T-helper 22 cell (primary cell): ENCODE measurements around the gene LANCL2.

ENCODE experiments used
- DNase-seq: peaks from one replicate; pipeline ENCODE4 v3.0.0-alpha.2; 2020; ENCODE audit warnings: low read depth

The LANCL2 gene

DNA sequence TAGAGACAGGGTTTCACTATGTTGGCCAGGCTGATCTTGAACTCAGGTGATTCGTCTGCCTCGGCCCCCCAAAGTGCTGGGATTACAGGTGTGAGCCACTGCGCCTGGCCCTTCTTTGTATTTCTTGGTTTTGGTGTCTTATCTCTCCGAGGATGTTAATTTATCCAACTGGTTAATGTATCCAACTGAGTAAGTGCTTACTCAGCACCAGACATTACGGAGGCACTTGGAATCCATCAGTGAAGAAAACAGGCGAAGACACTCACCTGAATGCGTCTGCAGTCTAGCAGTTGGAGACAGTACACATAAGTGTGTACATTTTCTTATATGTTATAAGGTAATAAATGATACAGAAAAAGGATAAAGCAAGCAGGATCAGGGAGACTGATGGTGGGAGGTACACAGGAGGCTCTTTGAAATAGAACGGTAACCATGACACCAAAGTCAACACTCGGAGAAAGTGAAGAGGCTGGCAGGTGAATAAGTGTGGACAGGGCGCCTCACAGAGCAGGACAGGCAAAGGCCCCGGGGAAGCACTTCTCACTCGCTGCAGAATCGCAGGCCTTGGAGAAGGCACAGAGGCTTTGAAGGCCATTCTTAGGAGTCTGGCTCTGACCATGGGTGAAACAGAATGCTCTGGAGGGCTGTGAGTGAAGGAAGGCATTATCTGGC lies 73.1 kb downstream of the LANCL2 start:
- DNase-seq, result no peak

DNA sequence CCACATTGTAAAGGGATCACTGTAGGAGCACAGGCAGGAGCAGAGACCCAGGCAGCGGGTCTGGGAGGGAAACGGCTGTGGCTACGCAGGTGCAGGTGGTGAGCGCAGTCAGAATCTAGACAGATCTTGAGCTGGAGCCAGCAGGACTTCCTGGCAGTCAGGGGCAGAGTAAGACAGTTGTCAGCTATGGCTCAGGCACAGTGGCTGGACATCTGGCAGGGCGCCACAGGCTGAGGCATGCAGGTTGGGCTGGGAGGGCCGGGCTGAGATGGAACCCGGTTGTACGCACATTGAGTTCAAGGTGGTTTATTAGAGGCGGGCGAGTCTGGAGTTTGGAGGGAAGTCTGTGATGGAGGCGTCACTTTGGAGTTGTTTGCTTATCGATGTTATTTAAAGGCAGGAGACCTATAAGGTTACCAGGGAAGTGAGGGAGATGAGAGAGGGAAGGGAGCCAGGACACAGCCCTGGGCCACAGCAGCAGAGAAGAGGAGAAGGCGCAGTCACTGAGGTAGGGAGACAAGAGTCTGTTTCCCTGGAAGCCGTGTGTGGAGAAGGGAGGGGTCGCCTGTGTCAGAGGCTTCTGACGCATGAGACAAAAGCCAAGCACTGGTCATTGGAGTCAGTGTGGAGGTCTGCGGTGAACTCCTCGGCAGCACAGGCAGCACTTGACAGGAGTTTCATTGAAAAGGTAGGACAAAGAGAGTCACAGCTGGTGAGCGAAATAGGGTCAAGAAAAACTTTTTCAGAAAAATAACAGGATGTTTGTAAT lies 73.8 kb downstream of the LANCL2 start:
- no peak for DNase-seq

DNA sequence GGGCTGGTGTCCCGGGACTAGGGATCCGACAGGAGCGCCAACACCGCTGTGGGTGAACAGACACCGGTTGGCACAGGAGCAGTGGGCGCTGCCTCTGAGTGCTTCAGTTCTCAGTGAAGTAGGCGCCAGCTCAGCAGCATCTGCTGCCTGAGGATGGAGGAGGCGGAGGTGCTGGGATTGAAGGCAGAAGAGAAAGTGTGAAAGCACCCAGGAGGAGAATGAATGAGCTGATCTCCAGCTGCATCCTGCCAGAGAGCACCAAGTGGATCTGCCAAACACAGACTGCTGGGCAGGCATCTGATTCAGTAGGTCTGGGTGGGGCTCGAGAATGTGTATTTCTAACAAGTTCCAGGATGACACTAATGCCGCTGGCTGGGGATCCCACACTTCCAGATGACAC lies 74.5 kb downstream of the LANCL2 start:
- DNase-seq, result no peak

DNA sequence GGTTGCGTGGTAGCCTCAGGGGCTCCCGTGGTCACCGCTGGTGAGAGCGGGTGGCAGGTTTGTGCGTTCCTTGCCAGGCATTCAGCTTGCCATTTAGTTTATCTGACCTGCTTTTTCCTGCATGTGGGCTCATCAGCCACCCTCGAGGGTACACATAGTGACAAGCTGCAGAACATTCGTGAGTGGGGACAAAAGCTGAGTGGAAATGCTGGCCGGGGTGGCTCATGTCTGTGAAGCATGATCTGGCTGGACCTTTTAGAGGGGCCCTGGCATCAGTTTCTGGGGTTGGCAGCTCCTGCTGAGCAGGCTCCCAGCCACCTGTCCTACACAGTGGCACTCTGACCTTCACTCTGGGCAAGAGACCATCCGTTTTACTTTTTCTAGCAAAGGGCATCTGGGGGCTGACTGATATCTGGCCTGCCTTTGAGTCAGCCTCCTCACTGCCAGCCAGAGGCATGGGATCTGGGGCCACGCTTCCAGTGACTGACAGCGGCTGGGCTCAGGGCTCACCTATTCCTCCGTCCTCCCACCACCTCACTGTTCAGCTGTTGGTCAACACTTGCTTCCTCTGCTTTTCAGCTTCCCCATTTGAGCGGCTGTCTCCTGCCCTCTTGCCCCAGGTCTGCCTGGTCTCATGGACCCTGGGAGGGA lies 75.0 kb downstream of the LANCL2 start:
- no peak for DNase-seq

DNA sequence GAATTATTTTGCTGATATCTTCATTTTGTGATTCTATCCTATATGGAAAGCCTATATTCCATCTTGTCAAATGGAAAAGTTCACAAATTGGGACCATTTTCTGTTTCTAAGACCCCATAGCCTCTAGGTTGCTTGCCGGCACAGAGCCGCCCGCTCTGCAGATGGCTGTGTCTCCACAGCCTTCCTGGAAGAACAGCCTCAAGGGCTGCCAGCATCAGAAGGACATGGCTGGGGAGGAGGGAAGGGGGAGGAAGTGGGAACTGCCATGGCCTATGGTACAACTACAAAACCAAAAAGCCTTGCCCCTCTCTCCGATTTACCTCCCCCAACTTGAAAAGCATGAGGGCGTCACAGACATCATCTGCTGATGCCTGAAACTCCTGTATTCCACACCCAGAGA lies 75.9 kb downstream of the LANCL2 start:
- DNase-seq, result no peak

DNA sequence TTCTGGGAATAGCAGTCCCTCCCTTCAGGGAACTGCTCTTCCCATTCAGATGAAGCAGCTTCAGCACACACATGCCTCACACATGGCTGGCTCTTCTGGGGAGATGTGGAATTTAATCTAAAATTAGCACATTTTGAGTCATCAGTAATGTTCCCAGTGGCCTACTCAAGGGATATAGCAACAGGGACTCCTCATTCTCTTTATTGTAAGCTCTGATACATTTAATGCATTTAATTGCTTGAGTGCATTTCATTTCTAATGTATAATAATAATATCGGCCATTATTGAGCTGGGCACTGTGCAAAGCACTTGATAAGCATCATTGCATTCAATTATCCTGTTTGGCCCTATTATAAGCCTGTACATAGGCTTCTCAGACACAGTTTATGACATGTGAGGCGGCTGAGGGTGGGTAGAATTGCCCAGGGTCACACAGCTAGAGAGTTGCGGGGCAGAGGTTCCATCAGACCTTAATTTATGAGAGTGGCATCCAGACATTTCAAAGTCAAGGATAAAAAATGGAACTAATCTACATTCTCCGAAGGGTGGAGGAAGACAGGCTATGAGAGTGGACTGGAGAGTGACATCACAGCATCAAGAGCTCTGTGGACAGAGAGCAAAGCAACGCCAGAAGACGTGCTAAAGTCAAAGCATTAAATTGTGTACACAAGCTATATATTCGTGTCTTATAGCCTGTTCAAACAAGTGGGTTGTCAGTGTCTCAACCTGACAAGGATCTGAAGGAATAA lies 76.8 kb downstream of the LANCL2 start:
- DNase-seq, result no peak

DNA sequence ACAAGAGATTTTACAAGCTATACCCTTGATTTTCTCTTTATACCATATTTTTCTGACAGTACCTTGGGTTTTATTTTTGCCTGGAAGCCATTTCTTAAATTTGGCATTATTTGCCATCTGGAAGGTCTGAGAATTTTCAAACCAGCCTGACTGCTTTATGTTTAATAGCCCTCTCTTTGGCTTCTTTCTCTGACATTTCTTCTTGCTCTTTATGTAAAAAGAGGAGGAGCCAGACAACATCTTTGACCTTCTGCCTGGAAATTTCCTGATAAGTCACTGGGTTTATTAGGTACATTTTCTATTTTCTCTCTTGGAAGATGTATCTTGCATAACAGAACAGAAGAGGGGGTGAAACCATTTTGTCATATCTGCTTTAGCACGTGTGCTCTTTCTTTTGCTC lies 79.6 kb downstream of the LANCL2 start:
- no peak for DNase-seq

DNA sequence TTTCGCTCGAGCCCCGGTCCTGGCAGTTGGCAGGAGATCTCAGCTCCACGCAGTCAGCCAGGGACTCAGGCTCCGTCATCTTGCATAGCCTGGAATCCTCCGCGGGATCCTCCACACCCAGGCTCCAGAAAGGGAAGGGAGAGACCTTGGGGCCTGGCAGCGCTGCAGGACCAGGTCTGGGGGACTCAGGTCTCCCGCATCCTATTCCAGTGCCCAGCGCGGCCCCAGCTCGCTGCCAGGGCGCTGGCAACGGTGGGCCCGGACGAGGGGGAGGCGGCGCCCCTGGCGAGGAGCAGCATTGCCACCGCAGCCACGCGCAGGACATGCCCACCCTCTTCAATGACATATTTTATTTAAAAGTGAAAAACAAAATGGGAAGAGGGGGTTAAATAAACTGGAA lies 83.4 kb downstream of the LANCL2 start:
- DNase-seq, result no peak

DNA sequence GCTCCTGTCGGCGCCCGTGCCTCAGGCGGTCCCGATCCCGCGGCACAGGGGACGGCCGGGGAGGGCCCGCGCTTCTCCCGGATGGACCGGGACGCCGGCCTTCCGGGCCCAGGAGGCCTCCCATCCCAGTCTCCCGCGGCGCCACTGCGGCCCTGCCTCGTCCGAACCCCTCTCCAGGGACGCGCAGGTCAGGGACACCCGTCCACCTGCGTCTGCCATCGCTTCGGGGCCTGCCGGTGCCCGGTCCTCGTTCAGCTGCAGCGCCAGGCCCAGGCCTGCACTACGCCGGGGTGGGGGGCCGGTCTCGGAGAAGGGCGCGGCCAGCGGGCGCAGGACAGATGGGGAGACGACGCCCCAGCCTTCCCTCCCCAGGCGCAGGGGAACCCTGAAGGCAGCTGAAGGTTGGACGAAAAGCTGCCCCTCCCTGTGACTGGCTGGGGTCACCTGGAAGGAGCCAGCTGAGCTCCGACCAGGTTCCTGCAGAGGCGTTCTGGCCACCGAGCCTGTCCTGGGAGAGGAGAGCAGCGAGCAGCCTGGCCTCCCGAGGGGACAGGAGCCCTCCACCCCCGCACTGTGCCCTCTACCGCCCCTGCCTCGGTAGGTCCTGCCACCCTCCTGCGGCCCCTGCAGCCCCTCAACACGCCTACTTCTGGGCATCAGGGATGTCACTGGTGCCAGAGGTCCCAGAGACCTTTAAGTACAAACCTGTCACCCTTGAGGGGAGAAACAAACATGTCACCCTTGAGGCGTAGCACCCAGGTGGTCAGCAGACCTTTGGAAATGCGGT lies 84.3 kb downstream of the LANCL2 start:
- no peak for DNase-seq

DNA sequence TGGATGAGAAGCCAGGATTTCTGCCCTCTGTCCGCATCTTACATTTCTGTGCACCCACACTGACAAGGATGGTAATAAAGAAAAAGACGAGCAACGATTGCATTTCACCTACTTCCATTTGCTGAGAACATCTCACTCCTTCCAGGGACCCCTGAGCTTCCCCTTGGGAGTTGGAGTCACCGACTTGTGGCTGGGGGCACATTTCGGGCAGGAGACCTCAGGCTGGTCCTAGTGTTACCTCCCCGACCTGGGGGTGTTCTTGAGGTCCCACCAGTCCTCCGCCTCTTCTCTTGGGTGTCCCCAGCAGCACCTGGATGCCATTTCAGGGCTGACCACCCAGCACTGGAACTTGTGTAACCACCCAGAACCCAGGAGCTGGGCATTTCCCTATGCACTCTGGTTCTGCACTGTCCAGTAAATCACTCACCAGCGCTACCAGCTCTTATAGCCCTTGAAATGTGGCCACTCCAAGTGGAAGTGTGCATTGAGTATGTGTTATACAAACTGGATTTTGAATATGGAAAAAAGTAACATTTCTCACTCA lies 84.9 kb downstream of the LANCL2 start:
- no peak for DNase-seq

DNA sequence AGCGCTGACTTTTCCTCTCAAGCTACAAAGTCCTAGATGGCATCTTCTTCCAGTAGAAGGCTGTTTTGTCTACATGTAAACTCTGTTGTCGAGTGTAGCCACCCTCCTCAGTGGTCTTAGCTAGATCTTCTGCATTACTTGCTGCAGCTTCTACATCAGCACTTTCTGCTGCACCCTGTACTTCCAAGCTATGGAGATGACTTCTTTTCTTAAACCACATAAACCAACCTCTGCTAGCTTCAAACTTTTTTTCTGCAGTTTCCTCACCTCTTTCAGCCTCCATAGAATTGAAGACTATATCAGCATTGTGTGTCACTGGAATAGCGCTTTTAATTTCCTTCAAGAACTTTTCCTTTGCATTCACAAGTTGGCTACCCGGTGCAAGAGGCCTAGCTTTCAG lies 87.8 kb downstream of the LANCL2 start:
- no peak for DNase-seq

DNA sequence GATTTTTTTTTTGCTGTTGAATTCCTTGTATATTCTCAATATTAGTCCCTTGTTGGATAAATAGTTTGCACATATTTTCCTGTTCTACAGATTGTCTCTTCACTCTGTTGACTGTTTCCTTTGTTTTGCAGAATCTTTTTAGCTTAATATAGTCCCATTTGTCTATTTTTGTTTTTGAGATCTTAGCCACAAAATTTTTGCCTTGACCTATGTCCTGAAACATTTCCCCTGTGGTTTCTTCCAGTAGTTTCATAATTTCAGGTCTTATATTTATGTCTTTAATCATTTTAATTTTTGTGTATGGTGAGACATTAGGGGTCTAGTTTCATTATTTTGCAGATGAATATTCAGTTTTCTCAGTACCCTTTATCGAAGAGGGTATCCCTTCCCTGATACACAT lies 92.7 kb downstream of the LANCL2 start:
- DNase-seq, result no peak

DNA sequence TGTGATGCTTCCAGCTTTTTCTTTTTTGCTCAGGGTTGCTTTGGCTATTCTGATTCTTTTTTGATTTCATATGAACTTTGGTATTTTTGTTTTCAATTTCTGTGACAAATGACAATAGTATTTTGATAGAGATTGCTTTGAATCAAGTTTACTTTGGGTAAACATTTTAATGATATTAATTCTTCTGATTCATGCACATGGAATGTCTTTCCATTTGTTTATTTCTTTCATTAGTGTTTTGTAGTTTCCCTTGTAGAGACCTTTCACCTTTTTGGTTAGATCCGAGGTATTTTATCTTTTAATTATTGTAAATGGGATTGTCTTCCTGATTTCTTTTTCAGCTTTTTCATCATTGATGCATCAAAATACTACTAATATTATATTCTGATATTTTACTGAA lies 93.2 kb downstream of the LANCL2 start:
- no peak for DNase-seq

DNA sequence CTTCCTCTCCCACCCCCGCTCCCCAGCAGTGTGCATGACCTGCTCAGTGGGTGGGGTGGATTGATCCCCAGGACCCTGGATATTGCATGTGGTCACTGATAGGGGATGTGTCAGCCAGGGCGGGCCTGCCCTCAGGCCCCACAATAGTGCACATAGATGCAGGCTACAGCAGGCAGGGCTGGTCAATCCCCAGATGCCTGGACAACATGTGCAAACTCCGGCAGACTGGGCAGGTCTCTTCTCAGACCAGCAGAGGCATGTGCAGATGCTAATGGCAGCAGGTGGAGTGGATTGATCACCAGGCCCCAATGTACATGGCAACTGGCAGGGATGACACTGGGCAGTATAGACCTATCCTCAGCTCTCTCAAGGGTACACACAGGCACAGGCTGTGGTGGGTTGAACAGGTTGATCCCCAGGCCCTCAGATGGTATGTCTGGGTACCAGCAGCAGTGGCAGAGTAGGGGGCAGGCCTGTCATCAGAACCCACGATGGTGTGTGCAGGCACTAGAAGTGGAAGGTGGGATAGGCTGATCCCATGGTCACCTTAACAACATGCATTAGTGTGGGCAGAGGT lies 98.6 kb downstream of the LANCL2 start:
- DNase-seq, result no peak

DNA sequence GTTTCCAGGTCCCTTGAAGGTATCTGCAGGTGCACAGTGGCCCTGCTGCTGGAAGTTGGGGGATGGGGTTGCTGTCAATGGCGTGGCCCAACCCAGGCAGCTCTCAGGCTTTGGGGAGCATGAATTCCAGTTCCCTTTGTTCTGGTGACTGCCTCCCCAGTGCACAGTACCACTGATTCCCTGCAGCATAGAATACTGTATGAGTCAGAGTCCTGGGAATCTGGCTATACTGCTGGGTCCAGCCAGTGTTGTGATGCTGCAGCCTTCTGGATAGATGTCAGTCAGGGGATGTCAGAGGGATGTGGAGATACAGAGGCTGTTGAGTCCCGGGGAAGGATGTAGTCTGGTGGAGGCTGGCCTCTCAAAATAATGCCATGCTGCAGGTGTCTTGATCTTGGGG lies 99.3 kb downstream of the LANCL2 start:
- DNase-seq, result no peak

DNA sequence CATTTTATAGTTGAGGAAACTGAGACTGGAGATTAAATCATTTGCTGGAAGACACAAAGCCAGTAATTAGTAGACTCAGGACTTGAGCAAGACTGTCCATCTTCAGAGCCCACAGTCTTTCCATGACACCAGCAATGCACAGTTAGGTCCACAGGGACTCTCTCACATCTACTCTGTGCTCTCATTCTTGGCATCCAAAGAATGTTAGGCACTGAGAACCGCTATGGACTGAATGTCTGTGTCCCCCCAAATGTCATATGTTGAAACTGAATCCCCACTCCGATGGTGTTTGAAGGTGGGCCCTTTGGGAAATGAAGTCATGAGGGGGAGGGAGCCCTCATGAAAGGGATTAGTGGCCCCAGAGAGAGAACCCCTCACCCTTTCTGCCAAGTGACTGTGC lies 100.6 kb downstream of the LANCL2 start:
- DNase-seq, result no peak

DNA sequence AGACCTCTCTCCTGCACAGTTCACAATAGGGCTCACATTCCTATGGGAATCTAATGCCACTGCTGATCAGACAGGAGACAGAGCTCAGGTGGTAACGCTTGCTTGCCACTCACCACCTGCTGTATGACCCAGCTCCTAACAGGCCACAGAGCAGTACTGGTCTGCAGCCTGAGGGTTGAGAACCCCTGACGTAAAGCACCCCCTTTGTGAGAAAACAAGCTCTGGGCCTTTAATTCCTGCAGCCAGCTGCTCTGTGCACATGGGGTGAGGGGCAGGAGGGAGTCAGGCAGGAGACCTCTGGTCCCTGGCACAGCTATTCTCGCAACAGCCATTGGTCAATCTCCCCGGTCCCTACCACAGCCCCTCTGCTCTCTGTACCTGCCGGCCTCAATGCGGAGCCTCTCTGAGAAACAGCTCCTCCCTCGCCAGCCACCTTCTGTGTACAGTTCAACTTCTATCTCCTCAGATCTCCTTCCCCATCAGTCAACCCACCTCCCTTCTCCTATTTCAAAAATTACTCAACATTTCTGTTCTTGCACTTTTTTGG lies 102.0 kb downstream of the LANCL2 start:
- no peak for DNase-seq

DNA sequence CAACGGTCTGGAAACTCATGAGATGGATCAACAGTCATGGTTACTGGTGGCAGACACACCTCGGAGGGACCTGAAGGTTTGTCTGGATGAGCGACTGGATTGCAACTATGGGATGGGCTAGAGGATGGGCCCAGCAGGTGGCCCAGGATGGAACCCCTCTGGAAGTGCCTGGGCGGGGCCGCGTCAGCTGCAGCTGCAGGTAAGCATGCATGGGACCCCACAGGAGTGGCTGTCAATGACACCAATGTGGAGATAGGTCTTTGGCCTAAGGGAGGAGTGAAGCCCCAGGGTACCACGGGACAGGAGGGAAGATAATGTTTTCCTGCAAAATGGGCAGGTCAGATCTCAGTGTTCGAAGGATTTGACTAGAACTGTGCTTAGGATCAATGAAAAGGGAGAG lies 103.4 kb downstream of the LANCL2 start:
- DNase-seq, result no peak

DNA sequence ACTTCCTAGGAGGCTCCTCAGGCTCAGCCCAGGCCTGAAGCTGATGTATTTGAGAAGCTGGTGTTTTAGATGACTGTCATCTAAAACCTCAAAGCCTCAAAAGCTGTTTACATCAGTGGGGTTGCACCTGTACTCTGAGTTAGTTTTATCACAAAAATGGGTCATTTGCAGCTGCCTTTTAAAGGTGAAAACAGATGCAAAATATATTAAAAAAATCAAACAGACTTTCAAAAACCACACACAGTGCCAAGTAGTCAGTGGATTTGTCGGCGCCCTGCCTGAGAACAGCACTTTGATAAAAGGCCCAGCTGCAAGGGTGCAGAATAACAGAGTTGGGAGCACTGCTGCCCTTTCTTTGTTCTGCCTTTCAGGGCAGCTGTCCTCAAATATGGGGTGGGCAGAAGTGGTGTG lies 104.1 kb downstream of the LANCL2 start:
- DNase-seq, result peak; percentile 23

DNA sequence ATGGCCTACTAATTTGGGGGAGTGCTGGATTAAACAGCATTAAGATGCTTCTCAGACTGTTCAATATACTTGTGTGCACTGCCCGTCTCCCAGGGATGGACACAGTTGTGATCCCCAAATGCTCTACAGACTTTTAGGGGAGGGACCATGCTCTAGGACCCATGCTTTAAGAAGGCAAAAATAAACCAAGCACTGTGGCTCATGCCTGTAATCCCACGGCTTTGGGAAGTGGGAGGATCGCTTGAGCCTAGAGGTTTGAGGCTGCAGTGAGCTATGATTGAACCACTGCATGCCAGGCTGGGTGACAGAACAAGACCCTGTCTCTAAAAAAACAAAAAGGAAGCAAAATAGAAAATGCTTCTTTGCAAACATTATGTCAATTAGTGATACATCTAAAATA lies 104.6 kb downstream of the LANCL2 start:
- no peak for DNase-seq

DNA sequence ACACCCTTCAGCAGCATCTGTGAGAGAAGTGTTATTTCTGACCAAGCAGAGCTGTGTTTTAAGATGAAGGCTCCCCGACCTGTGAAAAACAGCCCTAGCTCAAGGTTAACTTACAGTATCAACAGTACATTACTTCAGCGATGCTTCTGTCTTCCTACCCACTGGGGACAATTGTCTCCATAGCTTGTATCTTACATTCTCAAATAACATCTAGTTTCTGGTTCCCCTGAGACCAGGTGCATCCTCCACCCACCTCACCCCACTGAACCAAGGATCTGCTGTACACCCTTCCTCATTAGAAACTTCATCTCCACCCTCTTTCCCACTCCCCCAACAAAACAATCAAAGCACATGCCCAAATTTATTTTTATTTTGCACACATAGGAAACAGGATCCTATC lies 105.1 kb downstream of the LANCL2 start:
- no peak for DNase-seq
